HepG2 (cell line): ENCODE data around the gene CDK6. TPM values are rescaled to one million over a fixed set of nuclear protein-coding genes. Genes with fewer than 3 reads are reported as not detected.

Experiments used
- ATAC-seq: fragments of 200-7000 bp; cut with Tn5 transposase; 3 replicates; pipeline ENCODE4 v1.9.1; 2020; ENCODE audit warnings: mild to moderate bottlenecking, moderate library complexity
- BruUV-seq: library from RNA; stranded (reverse); fragments of 400-500 nt; replicated peaks from 2 replicates; lab custom pipeline; 2021; lab: Mats Ljungman, UMichigan
- CTCF ChIA-PET: fragments of 300-600 bp; formaldehyde crosslinking; extraction: SDS; loops from one replicate; lab custom pipeline; 2021; ENCODE audit warnings: low total read pairs, inconsistent platforms, low intra/inter-chr PET ratio; lab: Yijun Ruan, JAX
- POLR2A ChIA-PET: fragments of 350-600 bp; sonication (Branson Sonifier 250); formaldehyde crosslinking; loops from one replicate; lab custom pipeline; 2020; ENCODE audit warnings: antibody characterized with exemption, inconsistent platforms; lab: Yijun Ruan, JAX
- DNase-seq: peaks from one replicate; pipeline ENCODE4 v3.0.0-alpha.2; 2015; ENCODE audit warnings: low spot score
- FAIRE-seq: peaks from 3 replicates; lab custom pipeline; 2011; peaks lifted over from hg19 to GRCh38; lab: Jason Lieb, UNC
- H2AFZ ChIP-seq: one replicate; pipeline ENCODE4 v1.6.1; 2011; ENCODE audit warnings: low read length, inconsistent platforms
- H3K27ac ChIP-seq: fragments of 300-600 bp; 3 replicates; pipeline ENCODE4 v1.8.0; 2011; ENCODE audit warnings: mixed run types, mild to moderate bottlenecking, mixed read lengths, low read length, inconsistent platforms; ENCODE audit not compliant: insufficient read depth; ENCODE audit errors: extremely low read length
- H3K27me3 ChIP-seq, 2 experiments: fragments of 200-600 bp in 1 of 2; 2 replicates in 1 of 2; 3 replicates in 1 of 2; pipeline versions ENCODE4 v1.6.0 to v1.8.0; 2011; ENCODE audit warnings: low read length in 2 of 2, mild to moderate bottlenecking in 2 of 2, moderate library complexity in 2 of 2, inconsistent platforms in 1 of 2; ENCODE audit not compliant: insufficient read depth in 2 of 2, control insufficient read depth in 1 of 2
- H3K36me3 ChIP-seq, 2 experiments: fragments of 200-600 bp in 1 of 2; replicated peaks in 1 of 2; 2 replicates in 1 of 2; 3 replicates in 1 of 2; pipeline versions ENCODE4 v1.5.1 to v1.8.0; 2011; ENCODE audit warnings: low read length in 2 of 2, inconsistent platforms in 1 of 2; ENCODE audit not compliant: insufficient read depth in 2 of 2, control insufficient read depth in 1 of 2
- H3K4me1 ChIP-seq: 2 replicates; pipeline ENCODE4 v1.5.1; 2012; ENCODE audit warnings: low read length, inconsistent platforms; ENCODE audit not compliant: insufficient read depth
- H3K4me2 ChIP-seq: 2 replicates; pipeline ENCODE4 v1.6.0; 2011; ENCODE audit warnings: low read depth, low read length, inconsistent platforms
- H3K4me3 ChIP-seq, 3 experiments: fragments of 200-600 bp in 1 of 3; sonication (generic), shearing (Covaris generic) in 1 of 3; replicated peaks in 1 of 3; 2 replicates each; pipeline ENCODE4 v1.5.1; 2011 to 2016; ENCODE audit warnings: low read length in 3 of 3, inconsistent platforms in 2 of 3, low read depth in 2 of 3, mild to moderate bottlenecking in 2 of 3, control low read depth in 1 of 3, mixed read lengths in 1 of 3; ENCODE audit not compliant: insufficient read depth in 1 of 3
- H3K79me2 ChIP-seq: one replicate; pipeline ENCODE4 v1.6.1; 2011; ENCODE audit warnings: low read length, inconsistent platforms; ENCODE audit not compliant: insufficient read depth
- H3K9ac ChIP-seq: 2 replicates; pipeline ENCODE4 v1.6.0; 2011; ENCODE audit warnings: mild to moderate bottlenecking, low read depth, low read length, inconsistent platforms; ENCODE audit not compliant: insufficient read depth
- H3K9me3 ChIP-seq: 2 replicates; pipeline ENCODE4 v1.5.1; 2012; ENCODE audit warnings: mild to moderate bottlenecking, low read length
- H4K20me1 ChIP-seq: 2 replicates; pipeline ENCODE4 v1.6.0; 2011; ENCODE audit warnings: inconsistent platforms, mild to moderate bottlenecking, low read length, moderate library complexity; ENCODE audit not compliant: insufficient read depth
- NR1H2 ChIP-seq: sonication (generic); formaldehyde crosslinking; IDR thresholded peaks from 2 replicates; pipeline ENCODE4 v1.8.1; 2022; ENCODE audit warnings: low read depth, missing genetic modification reagents, borderline replicate concordance
- PREB ChIP-seq: sonication (generic); formaldehyde crosslinking; IDR thresholded peaks from 2 replicates; pipeline ENCODE4 v1.4.0; 2020; ENCODE audit warnings: missing genetic modification reagents
- SUZ12 ChIP-seq: fragments of 150-350 bp; IDR thresholded peaks from 2 replicates; pipeline ENCODE4 v1.6.1; 2014; ENCODE audit warnings: low read depth, low read length
- SYNCRIP ChIP-seq: fragments of 200-400 bp; formaldehyde crosslinking; IDR thresholded peaks from 2 replicates; pipeline ENCODE4 v1.6.1; 2018; ENCODE audit warnings: mild to moderate bottlenecking, low read depth, low read length; ENCODE audit not compliant: insufficient read depth
- TBX3 ChIP-seq: fragments of 450-650 bp; IDR thresholded peaks from 2 replicates; pipeline ENCODE4 v1.6.1; 2017; ENCODE audit warnings: antibody characterized with exemption, mild to moderate bottlenecking, inconsistent platforms, borderline replicate concordance
- TMF1 ChIP-seq: sonication (generic); formaldehyde crosslinking; IDR thresholded peaks from 2 replicates; pipeline ENCODE4 v1.8.1; 2022; ENCODE audit warnings: low read depth, missing genetic modification reagents
- ZBTB25 ChIP-seq: IDR thresholded peaks from 2 replicates; pipeline ENCODE4 v1.6.1; 2018; ENCODE audit warnings: missing genetic modification reagents
- ZNF34 ChIP-seq: sonication (generic); formaldehyde crosslinking; IDR thresholded peaks from 2 replicates; pipeline ENCODE4 v1.4.0; 2020; ENCODE audit warnings: mild to moderate bottlenecking, missing genetic modification reagents, borderline replicate concordance
- ZNF737 ChIP-seq: sonication (generic); formaldehyde crosslinking; IDR thresholded peaks from 2 replicates; pipeline ENCODE4 v1.5.0; 2020; ENCODE audit warnings: missing genetic modification reagents, mild to moderate bottlenecking, borderline replicate concordance
- ZNF770 ChIP-seq: sonication (generic); formaldehyde crosslinking; IDR thresholded peaks from 2 replicates; pipeline ENCODE4 v1.5.0; 2020; ENCODE audit warnings: mild to moderate bottlenecking, missing genetic modification reagents
- WGBS: methylation state at CpG from one replicate; pipeline ENCODE4 v1.1.6; 2017; ENCODE audit warnings: low lambda C conversion rate; 5-methylcytosine and 5-hydroxymethylcytosine counted together
- in situ Hi-C: cut with HindIII; loops from 2 replicates; pipeline ENCODE4 v1.10.0; 2017; ENCODE audit warnings: low pct_unique_long_range_greater_than_20kb; ENCODE audit not compliant: extremely low pct_ligation_motif_present
- intact Hi-C: fragments of 100-400 bp; cut with micrococcal nuclease; formaldehyde crosslinking; loops from one replicate; pipeline ENCODE4 v1.10.0; 2022; ENCODE audit not compliant: unreplicated experiment
- polyA plus RNA-seq, 8 experiments: library from polyadenylated mRNA; depleted of rRNA in 3 of 8; stranded (reverse) in 7 of 8; unstranded in 1 of 8; fragments of >200 nt; fragmentation: Illumina TruSeq in 4 of 8; extraction: Trizol in 4 of 8; gene quantifications; 2 replicates each; pipeline versions ENCODE4 v1.2.1 to v1.2.3, GENCODE V29; 2011 to 2016; ENCODE audit warnings: low read depth in 4 of 8, missing spikeins in 1 of 8, mixed read lengths in 1 of 8; ENCODE audit not compliant: insufficient read depth in 1 of 8
- total RNA-seq, 5 experiments: library from RNA; depleted of rRNA; stranded (reverse); fragments of >200 nt; fragmentation: Illumina TruSeq; extraction: Trizol; gene quantifications; 2 replicates each; pipeline ENCODE4 v1.2.3, GENCODE V29; 2016; ENCODE audit warnings: low read depth in 1 of 5

CDK6 gene
- total and polyA plus RNA-seq, 2 of the 13 experiments (the other 11 are each of a cell fraction or from before 2014, with no cell fraction given), result 34.6 to 90.8 TPM

- intact Hi-C loops (no loop called here), in situ Hi-C loops (no loop called here)
- Histone ChIP-seq H3K4me2 (no peak overlapping the region), H3K4me1 (peaks cover 32% of the 10 kb centered on the region), H3K4me3 (no peak overlapping the region), H3K79me2 (no peaks in the 10 kb centered on the region), H4K20me1 (no peaks in the 10 kb centered on the region), H3K27ac (no peak overlapping the region), H3K27me3 (no peaks in the 10 kb centered on the region), H2AFZ (no peak overlapping the region)
- POLR2A ChIA-PET, result no interaction called here
- ATAC-seq, result no peak
- WGBS, result 96% methylated on average over 3 of the region's 3 CpGs
- BruUV-seq, result no TSS peak
- TF ChIP-seq ZNF770 (CRISPR knock-in tag), result peak; percentile 54; the same call in 1 of the 2 replicates
- TF ChIP-seq SUZ12, result no peak
- TF ChIP-seq, all 625 proteins: peak for 1
- Histone ChIP-seq H3K36me3 (no peaks in the 10 kb centered on the region), H3K9me3 (no peaks in the 10 kb centered on the region), H3K9ac (no peak overlapping the region)
- CTCF ChIA-PET, result no interaction called here
- no peak for DNase-seq
- no peak for FAIRE-seq
Measured at GRCh38 chr7:92848851-92849250, 12.5 kb upstream of the CDK6 start.

GRCh38 chr7:92848441-92848840, 12.1 kb upstream of the CDK6 start:
- Histone ChIP-seq H3K4me1 (peaks cover 32% of the 10 kb centered on the region), H3K27ac (no peak overlapping the region), H3K27me3 (no peaks in the 10 kb centered on the region), H3K9ac (no peak overlapping the region), H3K79me2 (no peaks in the 10 kb centered on the region), H3K36me3 (no peaks in the 10 kb centered on the region)
- WGBS, result 79% methylated on average over 2 of the region's 2 CpGs
- FAIRE-seq (no peak), ATAC-seq (no peak), DNase-seq (no peak)
- intact Hi-C loops, result no loop called here
- no TSS peak for BruUV-seq
- TF ChIP-seq TMF1 (no peak), PREB (no peak), ZBTB25 (no peak), NR1H2 (CRISPR knock-in tag) (no peak), ZNF737 (CRISPR knock-in tag) (no peak), ZNF34 (CRISPR knock-in tag) (no peak), TBX3 (no peak), SYNCRIP (no peak)
- TF ChIP-seq, all 625 proteins: peak for 0
- in situ Hi-C loops, result no loop called here
- ChIA-PET POLR2A (no interaction called here), CTCF (no interaction called here)
- Histone ChIP-seq H3K9me3 (no peaks in the 10 kb centered on the region), H3K4me2 (no peak overlapping the region), H3K4me3 (no peak overlapping the region), H2AFZ (no peak overlapping the region), H4K20me1 (no peaks in the 10 kb centered on the region)
